Measurements from ENCODE around the gene BRAT1.

GRCh38 chr7:2596464-2597272 is 41.3 kb upstream of the BRAT1 start:
- TF ChIP-seq POLR2A (IDR thresholded peaks at IDR 0.05) (no peak), CTCF (IDR thresholded peaks at IDR 0.05) (no peak)

All from vagina (tissue), 2 donors.